IMR-90 (cell line): ENCODE measurements around the gene ASTN2. TPM values are rescaled to one million over a fixed set of nuclear protein-coding genes. Genes with fewer than 3 reads are reported as not detected.

ENCODE experiments used
- ATAC-seq: fragments of 200-7000 bp; cut with Tn5 transposase; 2 replicates; pipeline ENCODE4 v1.9.1; 2020; ENCODE audit warnings: low read depth, mild to moderate bottlenecking, moderate library complexity
- BruUV-seq: library from RNA; stranded (reverse); fragments of 400-500 nt; replicated peaks from 2 replicates; lab custom pipeline; 2021; lab: Mats Ljungman, UMichigan
- CTCF ChIA-PET: fragments of 300-600 bp; formaldehyde crosslinking; extraction: SDS; loops from one replicate; lab custom pipeline; 2021; ENCODE audit warnings: antibody characterized with exemption; lab: Yijun Ruan, JAX
- POLR2A ChIA-PET: fragments of 300-600 bp; sonication (Branson Sonifier 250); formaldehyde crosslinking; loops from one replicate; lab custom pipeline; 2022; ENCODE audit warnings: antibody characterized with exemption; ENCODE audit not compliant: unreplicated experiment; lab: Charles Lee
- DNase-seq: peaks from one replicate; pipeline ENCODE4 v3.0.0; 2013
- H2AFZ ChIP-seq: replicated peaks from 2 replicates; pipeline ENCODE3; 2013; ENCODE audit warnings: low read length, mild to moderate bottlenecking; ENCODE audit not compliant: poor library complexity
- H2AK5ac ChIP-seq: 2 replicates; pipeline ENCODE4 v1.6.1; 2013; ENCODE audit warnings: low read depth, low read length, inconsistent platforms
- H2AK9ac ChIP-seq: replicated peaks from 2 replicates; pipeline ENCODE3; 2013; ENCODE audit warnings: mild to moderate bottlenecking, low read depth, low read length, moderate library complexity; ENCODE audit not compliant: poor library complexity
- H2BK120ac ChIP-seq: 2 replicates; pipeline ENCODE4 v1.6.1; 2013; ENCODE audit warnings: low read depth, low read length, inconsistent platforms
- H2BK15ac ChIP-seq: 3 replicates; pipeline ENCODE4 v1.6.1; 2013; ENCODE audit warnings: low read depth, low read length, inconsistent platforms
- H2BK20ac ChIP-seq: 2 replicates; pipeline ENCODE4 v1.6.1; 2013; ENCODE audit warnings: low read depth, mild to moderate bottlenecking, inconsistent platforms, low read length, moderate library complexity
- H2BK5ac ChIP-seq: 2 replicates; pipeline ENCODE4 v1.6.1; 2013; ENCODE audit warnings: mild to moderate bottlenecking, low read depth, low read length, inconsistent platforms; ENCODE audit not compliant: poor library complexity, severe bottlenecking
- H3K14ac ChIP-seq: replicated peaks from 2 replicates; pipeline ENCODE4 v1.6.1; 2013; ENCODE audit warnings: low read depth, low read length, inconsistent platforms
- H3K18ac ChIP-seq: 2 replicates; pipeline ENCODE4 v1.6.1; 2013; ENCODE audit warnings: low read depth, low read length, control low read depth
- H3K23ac ChIP-seq: 2 replicates; pipeline ENCODE4 v1.6.1; 2013; ENCODE audit warnings: low read depth, low read length, inconsistent platforms
- H3K27ac ChIP-seq: 2 replicates; pipeline ENCODE4 v1.5.1; 2013; ENCODE audit warnings: mild to moderate bottlenecking, control low read depth, low read length; ENCODE audit not compliant: insufficient read depth
- H3K27me3 ChIP-seq: 2 replicates; pipeline ENCODE4 v1.6.1; 2013; ENCODE audit warnings: low read length; ENCODE audit not compliant: control insufficient read depth, insufficient read depth
- H3K36me3 ChIP-seq: 2 replicates; pipeline ENCODE4 v1.6.1; 2013; ENCODE audit warnings: low read length, mixed read lengths; ENCODE audit not compliant: control insufficient read depth, insufficient read depth
- H3K4ac ChIP-seq: 2 replicates; pipeline ENCODE4 v1.6.1; 2013; ENCODE audit warnings: low read depth, low read length, inconsistent platforms
- H3K4me1 ChIP-seq: 2 replicates; pipeline ENCODE4 v1.6.1; 2013; ENCODE audit warnings: low read length, mixed read lengths; ENCODE audit not compliant: control insufficient read depth, insufficient read depth
- H3K4me2 ChIP-seq: 2 replicates; pipeline ENCODE4 v1.6.1; 2013; ENCODE audit warnings: low read depth, mild to moderate bottlenecking, control low read depth, low read length, moderate library complexity
- H3K4me3 ChIP-seq: 2 replicates; pipeline ENCODE4 v1.5.1; 2013; ENCODE audit warnings: low read depth, mild to moderate bottlenecking, control low read depth, low read length, moderate library complexity; ENCODE audit not compliant: insufficient read depth
- H3K56ac ChIP-seq: 2 replicates; pipeline ENCODE4 v1.6.1; 2013; ENCODE audit warnings: low read length, inconsistent platforms; ENCODE audit not compliant: insufficient read depth; ENCODE audit errors: extremely low read depth
- H3K79me1 ChIP-seq, 2 experiments: 2 replicates each; pipeline ENCODE4 v1.6.1; 2013; ENCODE audit warnings: low read length in 2 of 2, inconsistent platforms in 1 of 2, low read depth in 1 of 2
- H3K9ac ChIP-seq: 2 replicates; pipeline ENCODE4 v1.6.1; 2013; ENCODE audit warnings: low read depth, low read length, control low read depth
- H3K9me1 ChIP-seq: 2 replicates; pipeline ENCODE4 v1.6.1; 2013; ENCODE audit warnings: low read length, inconsistent platforms; ENCODE audit not compliant: insufficient read depth
- H3K9me3 ChIP-seq: 2 replicates; pipeline ENCODE4 v1.6.1; 2013; ENCODE audit warnings: low read length; ENCODE audit not compliant: control insufficient read depth, insufficient read depth
- H4K20me1 ChIP-seq: 2 replicates; pipeline ENCODE4 v1.6.1; 2013; ENCODE audit warnings: low read length, inconsistent platforms; ENCODE audit not compliant: insufficient read depth
- H4K5ac ChIP-seq: 2 replicates; pipeline ENCODE4 v1.6.1; 2013; ENCODE audit warnings: mild to moderate bottlenecking, low read depth, low read length, control low read depth
- H4K8ac ChIP-seq, 2 experiments: 2 replicates each; pipeline ENCODE4 v1.6.1; 2013; ENCODE audit warnings: low read depth in 2 of 2, low read length in 2 of 2, control low read depth in 1 of 2, inconsistent platforms in 1 of 2
- H4K91ac ChIP-seq: 2 replicates; pipeline ENCODE4 v1.6.1; 2013; ENCODE audit warnings: low read depth, low read length, inconsistent platforms; ENCODE audit not compliant: insufficient read depth
- BHLHE40 ChIP-seq: fragments of 150-350 bp; IDR thresholded peaks from 2 replicates; pipeline ENCODE4 v1.6.1; 2016; ENCODE audit warnings: mild to moderate bottlenecking, low read depth, low read length
- CEBPB ChIP-seq: IDR thresholded peaks from 2 replicates; pipeline ENCODE4 v1.6.1; 2012; ENCODE audit warnings: low read depth, low read length, improper control_type of control experiment
- CHD1 ChIP-seq: IDR thresholded peaks from 2 replicates; pipeline ENCODE4 v1.6.1; 2012; ENCODE audit warnings: low read depth, low read length, improper control_type of control experiment
- CTCF ChIP-seq: conservative IDR thresholded peaks from 2 replicates; pipeline ENCODE4 v1.5.1; 2012; ENCODE audit warnings: mild to moderate bottlenecking, low read depth, low read length, improper control_type of control experiment
- ELK1 ChIP-seq: fragments of 150-350 bp; IDR thresholded peaks from 2 replicates; pipeline ENCODE4 v1.6.1; 2016; ENCODE audit warnings: low read depth, mild to moderate bottlenecking, low read length, moderate library complexity, borderline replicate concordance
- FOS ChIP-seq: fragments of 150-350 bp; IDR thresholded peaks from 2 replicates; pipeline ENCODE4 v1.6.1; 2016; ENCODE audit warnings: low read depth, low read length
- MAFK ChIP-seq: IDR thresholded peaks from 2 replicates; pipeline ENCODE4 v1.6.1; 2012; ENCODE audit warnings: low read depth, low read length, improper control_type of control experiment
- MAZ ChIP-seq: IDR thresholded peaks from 2 replicates; pipeline ENCODE4 v1.6.1; 2012; ENCODE audit warnings: low read depth, mild to moderate bottlenecking, low read length, improper control_type of control experiment, moderate library complexity, borderline replicate concordance
- MXI1 ChIP-seq: IDR thresholded peaks from 2 replicates; pipeline ENCODE4 v1.6.1; 2012; ENCODE audit warnings: low read depth, mild to moderate bottlenecking, low read length, moderate library complexity, borderline replicate concordance
- NFE2L2 ChIP-seq: fragments of 150-350 bp; IDR thresholded peaks from 2 replicates; pipeline ENCODE4 v1.6.1; 2016; ENCODE audit warnings: low read depth, mild to moderate bottlenecking, low read length
- POLR2A ChIP-seq: IDR thresholded peaks from 2 replicates; pipeline ENCODE4 v1.6.1; 2012; ENCODE audit warnings: mild to moderate bottlenecking, low read depth, low read length
- RAD21 ChIP-seq: IDR thresholded peaks from 2 replicates; pipeline ENCODE4 v1.6.1; 2012; ENCODE audit warnings: low read length, improper control_type of control experiment
- RCOR1 ChIP-seq: IDR thresholded peaks from 2 replicates; pipeline ENCODE4 v1.6.1; 2012; ENCODE audit warnings: mild to moderate bottlenecking, low read length, improper control_type of control experiment; ENCODE audit not compliant: insufficient replicate concordance
- RFX5 ChIP-seq: IDR thresholded peaks from 2 replicates; pipeline ENCODE4 v1.8.0; 2012; ENCODE audit warnings: low read depth, mild to moderate bottlenecking, low read length, moderate library complexity
- SMC3 ChIP-seq: fragments of 150-350 bp; IDR thresholded peaks from 2 replicates; pipeline ENCODE4 v1.6.1; 2016; ENCODE audit warnings: low read depth, mild to moderate bottlenecking, antibody characterized with exemption, low read length, moderate library complexity
- USF2 ChIP-seq: fragments of 150-350 bp; IDR thresholded peaks from 2 replicates; pipeline ENCODE4 v1.6.1; 2017; ENCODE audit warnings: mild to moderate bottlenecking, antibody characterized with exemption, low read length, low read depth
- WGBS, 2 experiments: methylation state at CpG; one replicate each; pipeline versions ENCODE4 v1.1.5 to v1.1.7; 2013; ENCODE audit warnings: missing lambda C conversion rate in 2 of 2; ENCODE audit not compliant: insufficient read length in 1 of 2; ENCODE audit errors: extremely low coverage in 2 of 2; 5-methylcytosine and 5-hydroxymethylcytosine counted together
- dilution Hi-C: fragments of 300-500 bp; cut with HindIII; formaldehyde crosslinking; loops from one replicate; pipeline ENCODE4 v1.14.3; 2018; ENCODE audit warnings: low sequenced_read_pairs; ENCODE audit not compliant: unreplicated experiment
- in situ Hi-C: fragments of 300-500 bp; cut with MboI; formaldehyde crosslinking; loops from 3 replicates; pipeline ENCODE4 v1.14.3; 2019; ENCODE audit warnings: low sequenced_read_pairs, inconsistent platforms, mixed read lengths
- intact Hi-C: fragments of 100-400 bp; cut with micrococcal nuclease; formaldehyde crosslinking; loops from 2 replicates; pipeline ENCODE4 v1.10.0; 2022
- polyA plus RNA-seq, 3 experiments: library from polyadenylated mRNA; depleted of rRNA; stranded (reverse); fragments of >200 nt; gene quantifications; 2 replicates each; pipeline ENCODE4 v1.2.3, GENCODE V29; 2012; ENCODE audit warnings: low replicate concordance in 1 of 3
- total RNA-seq: library from RNA; depleted of rRNA; stranded (reverse); fragments of >200 nt; gene quantifications from 2 replicates; pipeline ENCODE4 v1.2.3, GENCODE V29; 2012

ASTN2 gene
- total and polyA plus RNA-seq, 2 of the 4 experiments (the other 2 are of a cell fraction), result 3.8 to 6.8 TPM

GRCh38 chr9:117265253-117265652 is 149.6 kb downstream of the ASTN2 start:
- no peaks in the 10 kb centered on the region for H3K36me3 ChIP-seq
- H3K27me3 ChIP-seq, result no peaks in the 10 kb centered on the region
- no peak overlapping the region for H3K4ac ChIP-seq
- H2BK5ac ChIP-seq, result no peak overlapping the region
- no peak overlapping the region for H2AK5ac ChIP-seq
- H2BK120ac ChIP-seq, result no peak overlapping the region
- no peak for ATAC-seq
- H3K9me3 ChIP-seq, result peaks cover 3% of the 10 kb centered on the region
- H4K20me1 ChIP-seq, result no peaks in the 10 kb centered on the region
- no peak overlapping the region for H3K23ac ChIP-seq
- no peak overlapping the region for H2AFZ ChIP-seq
- POLR2A ChIA-PET, result no interaction called here
- no peak for TF ChIP-seq POLR2A
- TF ChIP-seq USF2, result no peak
- TF ChIP-seq SMC3, result no peak
- TF ChIP-seq MAFK, result no peak
- TF ChIP-seq ELK1, result no peak
- no peak for TF ChIP-seq FOS
- no peak for TF ChIP-seq BHLHE40
- no peak for TF ChIP-seq RCOR1
- TF ChIP-seq RFX5, result no peak
- no peak for TF ChIP-seq CTCF
- no peak for TF ChIP-seq CEBPB
- no peak for TF ChIP-seq MXI1
- TF ChIP-seq MAZ, result no peak
- TF ChIP-seq NFE2L2, result no peak
- no peak for TF ChIP-seq CHD1
- TF ChIP-seq RAD21, result no peak
- no peak overlapping the region for H2AK9ac ChIP-seq
- no peaks in the 10 kb centered on the region for H3K4me1 ChIP-seq
- H3K14ac ChIP-seq, result no peak overlapping the region
- CTCF ChIA-PET, result no interaction called here
- intact Hi-C loops (loop anchor here (10.0 kb wide), 1 partner anchor 70 kb away; no protein-coding TSS in a partner anchor), dilution Hi-C loops (no loop called here), in situ Hi-C loops (no loop called here)
- H3K9ac ChIP-seq, result no peak overlapping the region
- no TSS peak for BruUV-seq
- H3K4me3 ChIP-seq, result no peak overlapping the region
- no peak overlapping the region for H3K27ac ChIP-seq
- no peak overlapping the region for H4K5ac ChIP-seq
- H4K8ac ChIP-seq, result no peak overlapping the region
- no peak overlapping the region for H2BK20ac ChIP-seq
- H4K91ac ChIP-seq, result no peak overlapping the region
- no CpG with 5 or more reads among the region's 4 CpGs for WGBS, 2 experiments
- no peak overlapping the region for H3K56ac ChIP-seq
- no peak overlapping the region for H3K4me2 ChIP-seq
- no peak overlapping the region for H3K18ac ChIP-seq
- H3K79me1 ChIP-seq, result no peaks in the 10 kb centered on the region
- no peaks in the 10 kb centered on the region for H3K9me1 ChIP-seq
- no peak overlapping the region for H2BK15ac ChIP-seq
- DNase-seq, result no peak
